GM21576 (cell line): ENCODE measurements around the gene GTF2IRD1.

ENCODE experiments used
- ATAC-seq: cut with Tn5 transposase; IDR thresholded peaks from one replicate; pipeline ENCODE4 v1.9.1; 2021; ENCODE audit warnings: mild to moderate bottlenecking, moderate library complexity; ENCODE audit not compliant: unreplicated experiment

Gene GTF2IRD1

DNA sequence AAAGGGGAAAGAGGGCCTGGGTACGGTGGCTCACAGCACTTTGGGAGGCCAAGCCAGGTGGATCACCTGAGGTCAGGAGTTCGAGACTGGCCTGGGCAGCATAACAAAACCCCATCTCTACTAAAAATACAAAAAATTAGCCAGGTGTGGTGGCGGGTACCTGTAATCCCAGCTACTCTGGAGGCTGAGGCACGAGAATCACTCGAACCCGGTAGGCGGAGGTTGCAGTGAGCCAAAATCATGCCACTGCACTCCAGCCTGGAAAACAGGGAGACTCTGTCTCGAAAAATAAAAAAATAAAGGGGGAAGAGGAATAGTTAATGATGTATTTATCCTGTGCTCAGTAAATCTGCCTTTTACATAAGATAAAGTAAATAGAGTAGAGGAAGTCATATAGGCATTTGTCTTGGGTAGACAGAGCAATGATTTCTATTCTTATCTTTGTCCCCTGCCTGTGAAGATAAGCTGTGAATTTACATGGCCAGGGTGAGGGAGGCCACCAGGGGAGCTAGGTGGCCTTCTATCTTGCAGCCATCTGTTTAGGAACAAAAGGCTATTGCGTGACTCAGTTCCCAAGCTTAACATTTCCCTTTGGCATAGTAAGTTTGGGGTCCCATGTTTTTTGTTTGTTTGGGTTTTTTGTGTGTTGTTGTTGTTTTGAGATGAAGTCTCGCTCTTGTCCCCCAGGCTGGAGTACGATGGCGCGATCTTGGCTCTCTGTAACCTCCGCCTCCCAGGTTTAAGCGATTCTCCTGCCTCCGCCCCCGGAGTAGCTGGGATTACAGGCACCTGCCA, 130.7 kb downstream of the GTF2IRD1 start:
- no peak for ATAC-seq

DNA sequence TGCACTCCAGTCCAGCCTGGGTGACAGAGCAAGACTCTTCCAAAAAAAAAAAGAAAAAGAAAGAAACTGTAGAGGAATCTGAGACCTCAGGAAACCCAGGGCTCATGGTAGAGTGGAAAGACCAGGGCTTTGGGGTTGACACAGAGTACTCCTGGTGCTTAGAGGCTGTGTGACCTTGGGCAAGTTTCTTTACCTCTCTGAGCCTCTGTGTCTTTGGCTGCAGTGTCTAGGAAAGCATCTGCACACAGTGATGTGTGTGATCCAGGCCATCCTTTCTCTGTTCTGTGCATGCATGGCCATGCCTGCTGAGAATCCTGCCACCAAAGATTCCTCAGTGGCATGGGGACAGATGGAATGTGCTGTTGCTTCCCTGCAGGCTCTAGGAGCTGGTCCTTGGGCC, 132.1 kb downstream of the GTF2IRD1 start:
- ATAC-seq, result no peak

GRCh38 chr7:74586258-74587175, 132.8 kb downstream of the GTF2IRD1 start:
- ATAC-seq, result no peak

DNA sequence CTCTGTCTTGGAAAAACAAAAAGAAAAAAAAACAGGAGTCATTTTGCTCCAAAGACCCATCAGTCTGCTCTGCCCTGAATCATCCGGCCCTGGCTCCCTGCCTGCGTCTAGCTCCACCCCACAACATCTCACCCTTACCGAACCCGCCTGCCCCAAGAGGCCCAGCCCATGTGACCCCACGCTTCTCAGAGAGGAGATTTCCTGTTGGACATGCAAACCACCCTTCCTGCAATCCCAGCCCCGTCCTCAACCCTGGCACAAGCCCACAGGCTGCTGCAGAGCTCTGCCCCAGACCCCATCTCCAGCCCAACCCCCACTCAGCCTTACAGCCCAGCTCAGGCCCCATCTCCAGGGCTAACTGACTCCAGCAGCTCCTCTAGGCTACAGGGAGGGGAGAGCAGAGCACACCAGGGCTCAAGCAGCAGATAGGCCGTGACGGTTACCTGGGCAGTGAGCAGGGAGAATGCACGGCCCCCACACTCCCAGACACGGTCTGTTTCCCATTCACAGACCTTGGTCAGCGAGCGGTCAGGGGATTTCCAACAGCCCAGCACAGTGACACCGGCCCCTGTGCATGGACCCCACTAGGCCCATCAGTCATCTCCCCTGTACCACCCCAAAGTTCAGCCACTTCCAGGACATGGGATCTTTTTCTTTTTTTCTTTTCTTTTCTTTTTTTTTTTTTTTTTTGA, 133.9 kb downstream of the GTF2IRD1 start:
- peak; percentile 67 for ATAC-seq

DNA sequence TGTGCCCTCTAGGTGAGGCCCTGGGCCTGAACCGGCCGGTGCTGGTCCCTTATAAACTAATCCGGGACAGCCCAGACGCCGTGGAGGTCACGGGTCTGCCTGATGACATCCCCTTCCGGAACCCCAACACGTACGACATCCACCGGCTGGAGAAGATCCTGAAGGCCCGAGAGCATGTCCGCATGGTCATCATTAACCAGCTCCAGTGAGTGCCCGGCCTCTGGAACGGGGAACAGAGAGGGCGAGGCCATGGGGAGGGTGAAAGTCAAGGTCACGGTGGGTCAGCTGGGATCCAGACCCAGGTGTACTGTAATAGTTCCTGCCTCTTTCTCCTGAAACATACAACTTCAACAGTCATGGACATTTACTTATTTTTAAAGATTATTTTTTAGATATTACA, 137.1 kb downstream of the GTF2IRD1 start:
- no peak for ATAC-seq

- ATAC-seq, result no peak
Observed at GRCh38 chr7:74598558-74598957, 144.9 kb downstream of the GTF2IRD1 start.

GRCh38 chr7:74599244-74599643, 145.5 kb downstream of the GTF2IRD1 start:
- no peak for ATAC-seq

- no peak for ATAC-seq
Observed at GRCh38 chr7:74604326-74605020, 150.8 kb downstream of the GTF2IRD1 start.

DNA sequence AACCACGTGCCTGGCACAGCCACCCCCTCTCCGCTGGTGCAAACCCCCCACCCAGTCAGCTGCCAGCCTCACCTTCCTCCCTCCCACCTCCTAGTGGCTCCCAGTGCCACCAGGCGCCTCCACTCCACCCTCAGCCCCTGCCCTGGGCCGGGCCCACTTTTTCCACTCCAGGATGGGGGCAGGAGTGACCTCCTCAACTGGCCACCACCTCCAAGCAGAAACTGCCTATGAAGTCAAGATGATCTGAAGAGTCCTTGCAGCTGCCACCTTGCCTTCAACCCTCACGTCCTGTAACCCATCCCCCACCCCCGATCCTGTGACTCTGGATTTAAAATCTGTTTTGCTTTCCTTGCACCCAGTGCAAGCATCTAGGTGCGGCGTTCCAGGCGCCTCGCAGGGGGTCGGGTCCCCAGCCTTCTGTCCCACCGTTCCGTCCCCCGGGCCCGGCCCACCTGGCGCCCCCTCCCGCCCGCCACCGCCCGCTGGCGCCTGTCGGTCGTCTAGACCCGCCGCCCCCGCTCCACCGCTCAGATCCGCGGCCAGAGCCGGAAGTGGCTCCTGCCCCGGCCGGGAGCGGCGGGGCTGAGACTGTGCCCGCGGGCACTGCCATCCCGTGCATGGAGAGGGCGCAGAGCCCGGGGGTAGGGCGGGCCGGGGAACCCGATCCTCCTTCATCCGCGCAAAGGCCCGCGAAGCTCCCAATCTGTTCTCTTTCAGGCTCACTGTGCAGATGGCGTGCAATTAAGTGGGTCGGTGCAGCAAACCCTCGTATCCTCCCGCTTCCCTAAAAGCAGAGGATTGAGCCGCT, 152.6 kb downstream of the GTF2IRD1 start:
- ATAC-seq, result no peak

- ATAC-seq, result no peak
Observed at GRCh38 chr7:74606909-74607510, 153.3 kb downstream of the GTF2IRD1 start.

- ATAC-seq, result no peak
Observed at GRCh38 chr7:74612015-74612829, 158.5 kb downstream of the GTF2IRD1 start.

DNA sequence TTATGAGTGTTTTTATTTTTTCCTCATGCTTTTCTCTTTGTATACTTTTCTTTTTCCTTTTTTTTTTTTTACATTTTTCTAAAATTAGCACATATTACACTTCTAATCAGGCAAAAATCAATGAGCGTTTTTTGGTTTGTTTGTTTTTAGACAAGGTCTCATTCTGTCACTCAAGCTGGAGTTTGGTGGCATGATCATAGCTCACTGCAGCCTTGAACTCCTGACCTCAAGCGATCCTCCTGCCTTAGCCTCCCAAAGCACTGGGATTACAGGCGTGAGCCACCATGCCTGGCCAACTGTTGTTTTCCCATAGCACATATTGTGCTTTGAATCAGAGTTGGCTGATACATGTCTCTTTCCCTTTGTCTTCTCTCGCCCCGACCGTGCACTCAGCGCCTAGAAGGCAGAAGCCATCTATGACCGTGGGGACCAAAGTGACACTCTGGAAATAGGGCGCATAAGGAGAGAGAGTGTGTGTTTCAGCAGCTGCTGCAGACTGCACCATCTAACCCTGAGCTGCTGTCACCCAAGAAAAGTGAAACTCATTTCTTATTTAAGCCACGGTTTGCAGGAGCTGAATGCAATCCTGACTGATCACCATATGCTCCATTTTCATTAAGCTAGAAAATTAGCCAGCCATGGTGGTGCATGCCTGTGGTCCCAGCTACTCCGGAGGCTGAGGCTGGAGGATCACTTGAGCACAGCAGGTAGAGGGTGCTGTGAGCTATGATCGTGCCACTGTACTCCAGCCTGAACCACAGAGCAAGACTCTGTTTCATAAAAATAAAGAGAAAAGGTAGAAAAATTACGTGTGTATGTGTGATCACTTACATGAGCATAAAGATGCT, 162.5 kb downstream of the GTF2IRD1 start:
- ATAC-seq, result no peak

- no peak for ATAC-seq
Observed at GRCh38 chr7:74617180-74617744, 163.6 kb downstream of the GTF2IRD1 start.

- no peak for ATAC-seq
Observed at GRCh38 chr7:74619235-74619860, 165.6 kb downstream of the GTF2IRD1 start.

GRCh38 chr7:74622228-74622749, 168.6 kb downstream of the GTF2IRD1 start:
- no peak for ATAC-seq

DNA sequence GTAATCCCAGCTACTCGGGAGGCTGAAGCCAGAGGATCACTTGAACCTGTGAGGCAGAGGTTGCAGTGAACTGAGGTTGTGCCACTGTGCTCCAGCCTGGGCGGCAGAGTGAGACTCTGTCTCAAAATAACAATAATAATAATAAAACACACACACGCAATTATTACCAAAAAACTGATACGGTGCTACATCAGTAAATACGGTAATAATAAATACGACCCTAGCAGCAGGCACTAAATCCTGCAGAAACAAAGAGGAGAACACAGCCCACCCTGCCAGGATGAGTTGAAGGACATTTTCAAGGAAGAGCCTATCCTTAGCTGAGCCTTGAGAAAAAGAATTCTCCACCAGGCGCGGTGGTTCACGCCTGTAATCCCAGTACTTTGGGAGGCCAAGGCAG, 169.4 kb downstream of the GTF2IRD1 start:
- no peak for ATAC-seq

GRCh38 chr7:74625446-74625845, 171.7 kb downstream of the GTF2IRD1 start:
- ATAC-seq, result no peak
